Activated T-cell treated with anti-CD3 and anti-CD28 coated beads, Interleukin-2, amount 50 U/mL, for 72 hours (primary cell): ENCODE results near the gene EXOC4. TPM values are rescaled to one million over a fixed set of nuclear protein-coding genes. Genes with fewer than 3 reads are reported as not detected.
A peak's percentile ranks its signal among the peaks of the same experiment; 100 is the strongest.

Experiments used
- ATAC-seq, 2 donors: fragments of 150-1000 bp; cut with Tn5 transposase; replicated peaks in 1 of 2; 2 replicates each; pipeline ENCODE4 v1.10.0; 2021; ENCODE audit warnings: moderate library complexity in 2 of 2, mild to moderate bottlenecking in 1 of 2
- DNase-seq, 2 donors: peaks; one replicate each; pipeline ENCODE4 v3.0.0; 2021 to 2022; ENCODE audit warnings: mixed read lengths in 1 of 2
- H3K27ac Mint-ChIP-seq: one replicate; pipeline ENCODE4 v1.8.0; 2022; ENCODE audit warnings: mild to moderate bottlenecking, moderate library complexity, mixed read lengths
- H3K27me3 Mint-ChIP-seq: one replicate; pipeline ENCODE4 v1.8.0; 2022; ENCODE audit warnings: low read depth, mixed read lengths
- H3K36me3 Mint-ChIP-seq, 2 donors: one replicate each; pipeline ENCODE4 v1.8.0; 2022; ENCODE audit warnings: mixed read lengths in 2 of 2, mild to moderate bottlenecking in 1 of 2; ENCODE audit not compliant: insufficient read depth in 2 of 2
- H3K4me1 Mint-ChIP-seq: one replicate; pipeline ENCODE4 v1.8.0; 2022; ENCODE audit warnings: low read depth, mixed read lengths
- H3K4me3 Mint-ChIP-seq, 2 donors: one replicate each; pipeline ENCODE4 v1.8.0; 2022; ENCODE audit warnings: mild to moderate bottlenecking in 2 of 2, mixed read lengths in 2 of 2, moderate library complexity in 2 of 2
- H3K9me3 Mint-ChIP-seq, 2 donors: one replicate each; pipeline ENCODE4 v1.8.0; 2022; ENCODE audit warnings: mixed read lengths in 2 of 2
- total RNA-seq, 2 donors: library from RNA; stranded (reverse); gene quantifications; one replicate each; pipeline ENCODE4 v1.2.3, GENCODE V29; 2022

Gene EXOC4
- total RNA-seq, 2 donors from 2014 or later, result 74.1 to 76.3 TPM

DNA sequence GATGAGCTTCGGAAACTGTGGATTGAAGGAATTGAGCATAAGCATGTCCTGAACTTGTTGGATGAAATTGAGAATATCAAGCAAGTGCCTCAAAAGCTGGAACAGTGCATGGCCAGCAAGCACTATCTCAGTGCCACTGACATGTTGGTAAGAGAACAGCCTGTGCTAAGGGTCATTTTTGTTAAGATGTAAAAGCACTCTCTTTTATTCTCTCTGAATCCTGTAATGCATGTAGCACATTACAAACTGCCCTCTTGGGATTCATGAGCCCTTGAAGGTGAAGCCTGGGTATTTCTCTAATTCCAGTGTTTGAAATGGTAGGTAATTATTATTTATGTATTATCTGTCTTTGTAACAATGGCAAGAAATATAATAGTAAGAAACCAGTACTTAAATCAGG lies 36.1 kb downstream of the EXOC4 start:
- no peaks in the 10 kb centered on the region for H3K9me3 Mint-ChIP-seq
- DNase-seq (no peak), ATAC-seq (no peak)
- H3K4me3 Mint-ChIP-seq, result no peak overlapping the region
- no peaks in the 10 kb centered on the region for H3K27me3 Mint-ChIP-seq
- H3K36me3 Mint-ChIP-seq, result peaks cover 1 to 28% of the 10 kb centered on the region in 2 donors
- no peak overlapping the region for H3K27ac Mint-ChIP-seq
- peaks cover 4% of the 10 kb centered on the region for H3K4me1 Mint-ChIP-seq

GRCh38 chr7:133290041-133290440 lies 37.2 kb downstream of the EXOC4 start:
- H3K4me1 Mint-ChIP-seq, result no peaks in the 10 kb centered on the region
- H3K27me3 Mint-ChIP-seq, result no peaks in the 10 kb centered on the region
- no peak overlapping the region for H3K27ac Mint-ChIP-seq
- no peak overlapping the region for H3K4me3 Mint-ChIP-seq
- H3K36me3 Mint-ChIP-seq, result peaks cover 1 to 25% of the 10 kb centered on the region in 2 donors
- no peak for DNase-seq
- H3K9me3 Mint-ChIP-seq, result no peaks in the 10 kb centered on the region
- ATAC-seq, result no peak

- H3K4me3 Mint-ChIP-seq, result peak overlapping the region in 1 of 2 donors; percentile 36
- peaks cover 1 to 20% of the 10 kb centered on the region in 2 donors for H3K36me3 Mint-ChIP-seq
- DNase-seq, result peak in 1 of 2 donors; percentile 14
- no peaks in the 10 kb centered on the region for H3K27me3 Mint-ChIP-seq
- peak in 1 of 2 donors; percentile 48 for ATAC-seq
- no peaks in the 10 kb centered on the region for H3K4me1 Mint-ChIP-seq
- H3K27ac Mint-ChIP-seq, result peak overlapping the region; percentile 38
- H3K9me3 Mint-ChIP-seq, result no peaks in the 10 kb centered on the region
Measured at GRCh38 chr7:133290676-133291333, 37.9 kb downstream of the EXOC4 start.

DNA sequence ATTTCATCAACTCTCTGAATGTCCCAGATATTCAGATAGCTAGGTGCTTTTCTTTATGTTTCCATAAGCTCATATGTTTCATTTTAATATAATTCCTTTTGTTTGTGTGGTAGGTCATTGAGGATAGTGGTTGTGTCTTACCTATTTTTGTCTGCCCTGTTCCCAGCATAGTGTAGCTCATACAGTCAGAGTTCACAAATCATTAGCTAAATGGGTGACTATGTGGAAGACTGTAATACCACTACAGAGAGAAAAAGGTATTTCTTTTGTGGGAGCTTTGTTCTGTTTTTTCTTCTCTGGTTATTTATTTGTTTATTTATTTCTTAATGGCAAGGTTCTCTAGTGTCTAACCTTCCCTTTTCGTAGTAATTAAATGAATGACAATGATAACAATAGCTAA lies 39.8 kb downstream of the EXOC4 start:
- no peak overlapping the region for H3K4me3 Mint-ChIP-seq
- ATAC-seq (no peak), DNase-seq (no peak)
- no peak overlapping the region for H3K27ac Mint-ChIP-seq
- peaks cover 1 to 15% of the 10 kb centered on the region in 2 donors for H3K36me3 Mint-ChIP-seq
- H3K4me1 Mint-ChIP-seq, result no peaks in the 10 kb centered on the region
- H3K27me3 Mint-ChIP-seq, result no peaks in the 10 kb centered on the region
- H3K9me3 Mint-ChIP-seq, result no peaks in the 10 kb centered on the region

GRCh38 chr7:133293384-133294160 lies 40.7 kb downstream of the EXOC4 start:
- DNase-seq (no peak), ATAC-seq (no peak)
- Mint-ChIP-seq H3K27ac (no peak overlapping the region), H3K9me3 (no peaks in the 10 kb centered on the region), H3K36me3 (peaks cover 0 to 10% of the 10 kb centered on the region in 2 donors), H3K4me1 (no peaks in the 10 kb centered on the region), H3K27me3 (no peaks in the 10 kb centered on the region), H3K4me3 (no peak overlapping the region)

GRCh38 chr7:133294234-133294633 lies 41.4 kb downstream of the EXOC4 start:
- ATAC-seq, result no peak
- peaks cover 0 to 8% of the 10 kb centered on the region in 2 donors for H3K36me3 Mint-ChIP-seq
- H3K4me1 Mint-ChIP-seq, result no peaks in the 10 kb centered on the region
- no peak overlapping the region for H3K4me3 Mint-ChIP-seq
- no peak for DNase-seq
- no peak overlapping the region for H3K27ac Mint-ChIP-seq
- no peaks in the 10 kb centered on the region for H3K9me3 Mint-ChIP-seq
- H3K27me3 Mint-ChIP-seq, result no peaks in the 10 kb centered on the region

DNA sequence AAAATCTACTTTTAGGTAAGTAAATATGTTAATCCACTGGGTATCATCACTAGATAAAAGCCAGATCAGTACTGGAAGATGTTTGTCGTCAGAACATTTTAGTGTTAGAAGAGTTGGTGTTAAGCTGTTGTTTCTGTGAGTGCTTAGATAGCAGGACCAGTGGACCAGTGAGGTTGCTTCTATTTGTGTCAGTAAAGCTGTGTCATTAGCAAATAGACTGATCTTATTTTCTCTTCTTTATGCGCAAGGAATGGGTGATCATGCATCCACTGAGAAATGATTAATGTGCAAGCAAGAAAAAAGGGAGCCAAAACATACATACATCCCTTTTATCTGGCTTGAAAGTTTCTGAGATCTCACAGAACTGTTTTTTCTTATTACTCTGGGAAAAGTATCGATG lies 42.6 kb downstream of the EXOC4 start:
- Mint-ChIP-seq H3K9me3 (no peaks in the 10 kb centered on the region), H3K27ac (no peak overlapping the region), H3K4me3 (no peak overlapping the region), H3K27me3 (no peaks in the 10 kb centered on the region), H3K36me3 (peaks cover 0 to 3% of the 10 kb centered on the region in 2 donors), H3K4me1 (no peaks in the 10 kb centered on the region)
- DNase-seq (no peak), ATAC-seq (no peak)

DNA sequence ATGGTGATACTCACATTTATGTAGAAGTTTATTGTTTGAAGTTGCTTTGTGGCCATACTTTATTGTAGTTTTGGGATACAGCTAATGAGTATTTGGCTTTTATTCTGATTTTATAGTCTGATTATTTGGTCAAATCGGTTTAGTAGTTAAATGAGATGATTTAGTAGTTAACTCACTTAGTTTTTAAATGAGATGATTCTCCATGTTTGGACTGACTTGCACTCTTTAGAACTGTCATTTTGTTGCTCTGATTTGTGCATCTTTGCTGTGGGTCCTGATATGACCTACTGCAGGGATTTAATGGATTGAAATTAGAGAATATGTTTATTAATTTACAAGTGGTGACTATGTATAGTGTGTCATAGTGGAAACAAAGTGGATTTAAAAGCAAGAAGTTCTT lies 44.2 kb downstream of the EXOC4 start:
- DNase-seq (no peak), ATAC-seq (no peak)
- H3K27me3 Mint-ChIP-seq, result no peaks in the 10 kb centered on the region
- no peaks in the 10 kb centered on the region for H3K4me1 Mint-ChIP-seq
- H3K36me3 Mint-ChIP-seq, result no peaks in the 10 kb centered on the region
- H3K27ac Mint-ChIP-seq, result no peak overlapping the region
- H3K9me3 Mint-ChIP-seq, result no peaks in the 10 kb centered on the region
- H3K4me3 Mint-ChIP-seq, result no peak overlapping the region

DNA sequence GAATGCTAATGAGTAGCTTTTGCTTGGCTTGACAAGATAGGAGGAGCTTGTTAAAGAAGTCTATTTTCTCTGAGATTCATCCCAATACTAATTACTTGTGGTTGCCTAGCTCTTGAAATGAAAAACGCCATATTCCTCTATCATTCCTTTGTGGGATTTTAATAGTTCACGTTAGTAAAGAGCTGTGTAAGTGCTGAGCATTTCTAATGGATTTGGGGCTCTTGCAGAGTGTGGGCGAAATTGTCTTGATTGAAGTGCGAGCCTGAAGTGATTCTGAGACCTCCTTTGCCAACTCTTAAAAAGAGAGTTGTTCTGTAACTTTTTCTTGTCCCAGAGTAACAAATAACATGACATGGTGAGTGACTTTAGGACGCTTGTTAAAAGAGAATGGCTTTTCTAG lies 45.2 kb downstream of the EXOC4 start:
- Mint-ChIP-seq H3K27ac (no peak overlapping the region), H3K4me1 (no peaks in the 10 kb centered on the region), H3K4me3 (no peak overlapping the region), H3K36me3 (no peaks in the 10 kb centered on the region), H3K9me3 (no peaks in the 10 kb centered on the region), H3K27me3 (no peaks in the 10 kb centered on the region)
- DNase-seq, result no peak
- ATAC-seq, result no peak

- no peak overlapping the region for H3K4me3 Mint-ChIP-seq
- no peak for ATAC-seq
- no peak overlapping the region for H3K27ac Mint-ChIP-seq
- DNase-seq, result no peak
- no peaks in the 10 kb centered on the region for H3K9me3 Mint-ChIP-seq
- H3K4me1 Mint-ChIP-seq, result no peaks in the 10 kb centered on the region
- H3K36me3 Mint-ChIP-seq, result no peaks in the 10 kb centered on the region
- no peaks in the 10 kb centered on the region for H3K27me3 Mint-ChIP-seq
Measured at GRCh38 chr7:133299676-133300075, 46.8 kb downstream of the EXOC4 start.

DNA sequence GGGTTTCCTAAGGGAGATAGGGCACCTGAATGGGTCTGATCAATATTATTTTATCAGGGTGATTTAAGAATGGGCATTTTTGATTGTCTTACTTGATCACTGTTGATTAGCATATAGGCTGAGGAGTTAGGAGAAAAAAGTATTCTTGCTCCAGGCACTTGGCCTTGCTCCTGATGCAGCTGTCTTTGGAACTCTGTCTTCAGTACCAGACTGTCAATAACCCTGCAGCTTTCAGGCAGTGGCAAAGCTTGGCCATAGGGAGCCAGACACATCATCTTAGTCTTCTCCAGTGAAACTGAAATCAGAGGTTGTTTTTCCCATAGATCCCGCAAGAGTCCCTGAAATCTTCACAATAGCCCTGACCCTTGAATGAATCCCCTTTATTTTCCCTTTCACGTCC lies 47.2 kb downstream of the EXOC4 start:
- no peak overlapping the region for H3K27ac Mint-ChIP-seq
- H3K36me3 Mint-ChIP-seq, result no peaks in the 10 kb centered on the region
- H3K9me3 Mint-ChIP-seq, result no peaks in the 10 kb centered on the region
- H3K4me3 Mint-ChIP-seq, result no peak overlapping the region
- H3K4me1 Mint-ChIP-seq, result no peaks in the 10 kb centered on the region
- no peak for DNase-seq
- no peak for ATAC-seq
- H3K27me3 Mint-ChIP-seq, result no peaks in the 10 kb centered on the region

DNA sequence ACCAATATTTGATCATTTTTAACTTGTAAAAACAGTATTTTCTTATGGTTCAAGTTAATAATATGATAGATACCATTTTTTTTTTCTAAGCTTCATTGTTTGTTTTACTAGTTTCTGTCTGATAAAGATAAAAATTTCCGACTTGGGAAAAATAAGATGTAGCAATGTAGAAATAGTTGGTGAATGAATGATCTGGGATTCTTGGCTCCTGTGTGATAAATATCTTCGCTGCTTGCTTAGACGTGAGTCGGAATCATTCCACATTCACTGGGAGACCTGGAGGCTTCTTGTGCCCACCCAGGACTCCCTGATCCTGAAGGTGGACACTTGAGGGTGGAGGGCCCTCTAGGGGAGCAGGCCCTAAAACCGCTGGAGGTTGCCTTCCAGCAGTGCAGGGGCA lies 47.9 kb downstream of the EXOC4 start:
- no peak overlapping the region for H3K4me3 Mint-ChIP-seq
- no peaks in the 10 kb centered on the region for H3K9me3 Mint-ChIP-seq
- H3K27ac Mint-ChIP-seq, result no peak overlapping the region
- ATAC-seq (no peak), DNase-seq (no peak)
- peaks cover 1 to 3% of the 10 kb centered on the region in 2 donors for H3K36me3 Mint-ChIP-seq
- no peaks in the 10 kb centered on the region for H3K27me3 Mint-ChIP-seq
- H3K4me1 Mint-ChIP-seq, result no peaks in the 10 kb centered on the region

GRCh38 chr7:133301444-133301843 lies 48.6 kb downstream of the EXOC4 start:
- DNase-seq, result no peak
- Mint-ChIP-seq H3K9me3 (no peaks in the 10 kb centered on the region), H3K27ac (no peak overlapping the region), H3K4me1 (no peaks in the 10 kb centered on the region), H3K36me3 (peaks cover 3 to 10% of the 10 kb centered on the region in 2 donors), H3K27me3 (no peaks in the 10 kb centered on the region), H3K4me3 (no peak overlapping the region)
- no peak for ATAC-seq

DNA sequence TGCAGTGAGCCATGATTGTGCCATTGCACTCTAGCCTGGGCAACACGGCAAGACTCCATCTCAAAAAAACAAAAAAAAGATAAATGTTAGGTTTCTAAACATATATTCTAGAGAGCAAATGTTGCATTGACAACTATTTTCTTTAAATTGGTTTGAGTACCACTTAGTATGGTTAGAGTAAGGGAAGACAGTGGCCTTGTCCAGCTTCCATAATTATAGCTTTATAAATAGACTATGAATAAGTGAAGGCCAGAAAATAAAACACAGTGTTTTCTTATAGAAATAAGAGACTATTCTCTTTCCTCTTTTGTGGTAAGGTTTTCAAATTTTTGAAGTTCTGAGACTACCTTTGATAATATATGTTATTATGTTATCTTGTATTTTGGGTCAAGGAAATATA lies 50.5 kb downstream of the EXOC4 start:
- Mint-ChIP-seq H3K4me3 (no peak overlapping the region), H3K36me3 (peaks cover 8 to 19% of the 10 kb centered on the region in 2 donors), H3K9me3 (no peaks in the 10 kb centered on the region), H3K27me3 (no peaks in the 10 kb centered on the region), H3K27ac (no peak overlapping the region), H3K4me1 (no peaks in the 10 kb centered on the region)
- no peak for ATAC-seq
- no peak for DNase-seq
